Thyroid gland (tissue), 4 donors: ENCODE measurements around the gene SACM1L. TPM values are rescaled to one million over a fixed set of nuclear protein-coding genes. Genes with fewer than 3 reads are reported as not detected.

Experiments
- DNase-seq, 2 donors: peaks; one replicate each; pipeline ENCODE4 v3.0.0-alpha.2; 2019
- H3K27ac ChIP-seq, 3 donors: fragments of 200-600 bp; sonication (generic); 1 replicate in 2 of 3; 2 replicates in 1 of 3; pipeline ENCODE4 v1.5.1; 2016 to 2019; ENCODE audit warnings: mild to moderate bottlenecking in 1 of 3, moderate library complexity in 1 of 3
- H3K27me3 ChIP-seq: fragments of 200-600 bp; sonication (generic); one replicate; pipeline ENCODE4 v1.5.1; 2019
- H3K36me3 ChIP-seq, 2 donors: fragments of 200-600 bp; sonication (generic); one replicate each; pipeline ENCODE4 v1.5.1; 2016 to 2019
- H3K4me1 ChIP-seq, 2 donors: fragments of 200-600 bp; sonication (generic); one replicate each; pipeline ENCODE4 v1.5.1; 2017 to 2019
- H3K4me3 ChIP-seq, 3 donors: fragments of 200-600 bp; sonication (generic); replicated peaks in 1 of 3; 1 replicate in 2 of 3; 2 replicates in 1 of 3; pipeline ENCODE4 v1.5.1; 2016; ENCODE audit warnings: mild to moderate bottlenecking in 1 of 3
- H3K9me3 ChIP-seq: fragments of 200-600 bp; sonication (generic); one replicate; pipeline ENCODE4 v1.5.1; 2017
- CTCF ChIP-seq, 6 experiments: fragments of 200-600 bp in 3 of 6; fragments of 450-650 bp in 3 of 6; sonication (generic) in 3 of 6; IDR thresholded peaks; one replicate each; pipeline ENCODE4 v1.5.1; 2016 to 2019; ENCODE audit warnings: antibody characterized with exemption in 6 of 6, mild to moderate bottlenecking in 2 of 6, inconsistent platforms in 1 of 6, moderate library complexity in 1 of 6
- POLR2A ChIP-seq, 2 donors: fragments of 450-650 bp; IDR thresholded peaks; one replicate each; pipeline ENCODE4 v1.6.1; 2017; ENCODE audit warnings: antibody characterized with exemption in 2 of 2, mild to moderate bottlenecking in 2 of 2, moderate library complexity in 1 of 2
- WGBS, 2 donors: methylation state at CpG; one replicate each; pipeline ENCODE4 v1.1.5; 2017; 5-methylcytosine and 5-hydroxymethylcytosine counted together
- intact Hi-C: fragments of 100-400 bp; cut with DNase I; formaldehyde crosslinking; loops from one replicate; pipeline ENCODE4 v1.15.1; 2023
- total RNA-seq, 4 donors: library from RNA; depleted of rRNA; stranded (reverse); fragments of >200 nt; gene quantifications; one replicate each; pipeline ENCODE4 v1.2.3, GENCODE V29; 2016

Gene SACM1L
- total RNA-seq, 4 donors from 2014 or later: 87.0 to 161 (median 111) TPM

GRCh38 chr3:45765958-45766357, 76.8 kb downstream of the SACM1L start:
- no peak overlapping the region for H3K27ac ChIP-seq
- no peak for TF ChIP-seq CTCF (IDR thresholded peaks at IDR 0.05)
- TF ChIP-seq POLR2A (IDR thresholded peaks at IDR 0.05): no peak
- H3K9me3 ChIP-seq: no peaks in the 10 kb centered on the region
- 79 to 81% methylated on average over 8 of the region's 8 CpGs for WGBS, 2 donors
- no peaks in the 10 kb centered on the region for H3K27me3 ChIP-seq
- no peak overlapping the region for H3K4me3 ChIP-seq
- H3K4me1 ChIP-seq: peaks cover 0 to 2% of the 10 kb centered on the region in 2 donors
- intact Hi-C loops: loop anchor here (10.0 kb wide), 1 partner anchor 69 kb away; no protein-coding TSS in a partner anchor
- no peaks in the 10 kb centered on the region for H3K36me3 ChIP-seq
- DNase-seq: no peak

- WGBS, 2 donors: 92 to 98% methylated on average over 8 to 9 of the region's 9 CpGs
- intact Hi-C loops: no loop called here
Measured at GRCh38 chr3:45771166-45771775, 82.1 kb downstream of the SACM1L start.

GRCh38 chr3:45771831-45772230, 82.6 kb downstream of the SACM1L start:
- no peak for DNase-seq
- Histone ChIP-seq H3K9me3 (no peaks in the 10 kb centered on the region), H3K4me1 (no peaks in the 10 kb centered on the region), H3K4me3 (no peak overlapping the region), H3K27me3 (no peaks in the 10 kb centered on the region), H3K36me3 (no peaks in the 10 kb centered on the region), H3K27ac (no peak overlapping the region)
- TF ChIP-seq POLR2A (IDR thresholded peaks at IDR 0.05): no peak
- WGBS, 2 donors: 91 to 92% methylated on average over 5 of the region's 5 CpGs
- intact Hi-C loops: no loop called here

More at GRCh38 chr3:45771166-45771775, 82.1 kb downstream of the SACM1L start:
- H3K4me1 ChIP-seq: no peaks in the 10 kb centered on the region
- H3K36me3 ChIP-seq: no peaks in the 10 kb centered on the region
- H3K4me3 ChIP-seq: no peak overlapping the region
- TF ChIP-seq CTCF (IDR thresholded peaks at IDR 0.05) (no peak), POLR2A (IDR thresholded peaks at IDR 0.05) (no peak)
- H3K27ac ChIP-seq: no peak overlapping the region
- H3K27me3 ChIP-seq: no peaks in the 10 kb centered on the region
- H3K9me3 ChIP-seq: no peaks in the 10 kb centered on the region
- no peak for DNase-seq

GRCh38 chr3:45772341-45773035, 83.3 kb downstream of the SACM1L start:
- Histone ChIP-seq H3K4me3 (no peak overlapping the region), H3K27ac (no peak overlapping the region), H3K9me3 (no peaks in the 10 kb centered on the region), H3K27me3 (no peaks in the 10 kb centered on the region), H3K4me1 (no peaks in the 10 kb centered on the region), H3K36me3 (no peaks in the 10 kb centered on the region)
- intact Hi-C loops: no loop called here
- TF ChIP-seq POLR2A (IDR thresholded peaks at IDR 0.05): no peak
- no peak for TF ChIP-seq CTCF (IDR thresholded peaks at IDR 0.05)
- WGBS, 2 donors: 91 to 94% methylated on average over 14 to 16 of the region's 16 CpGs
- no peak for DNase-seq

GRCh38 chr3:45773072-45773471, 83.9 kb downstream of the SACM1L start:
- no peak for TF ChIP-seq POLR2A (IDR thresholded peaks at IDR 0.05)
- no peak for TF ChIP-seq CTCF (IDR thresholded peaks at IDR 0.05)
- no peaks in the 10 kb centered on the region for H3K9me3 ChIP-seq
- H3K27ac ChIP-seq: no peak overlapping the region
- no peak overlapping the region for H3K4me3 ChIP-seq
- no peak for DNase-seq
- H3K36me3 ChIP-seq: no peaks in the 10 kb centered on the region
- no peaks in the 10 kb centered on the region for H3K27me3 ChIP-seq
- 69 to 73% methylated on average over 5 of the region's 5 CpGs for WGBS, 2 donors
- H3K4me1 ChIP-seq: no peaks in the 10 kb centered on the region
- intact Hi-C loops: no loop called here
